ENCODE measurements around the gene ZER1.

Gene ZER1

GRCh38 chr9:128773049-128773448, 1.3 kb upstream of the ZER1 start:
- TF ChIP-seq CTCF (IDR thresholded peaks at IDR 0.05; ENCODE audit: low read length, missing control alignments), result no peak

GRCh38 chr9:128771094-128771721, 519 bp downstream of the ZER1 start:
- H3K4me3 ChIP-seq (replicated peaks; ENCODE audit: low read depth, low read length), result peak overlapping the region; percentile 96
- TF ChIP-seq CTCF (IDR thresholded peaks at IDR 0.05; ENCODE audit: low read length, missing control alignments), result no peak
- DNase-seq (ENCODE audit: low read depth), result peak; percentile 26

More at GRCh38 chr9:128773049-128773448, 1.3 kb upstream of the ZER1 start:
- H3K4me3 ChIP-seq (replicated peaks; ENCODE audit: low read depth, low read length), result no peak overlapping the region
- no peak for DNase-seq (ENCODE audit: low read depth)

GRCh38 chr9:128770286-128771030, 1.3 kb downstream of the ZER1 start:
- peak overlapping the region; percentile 96 for H3K4me3 ChIP-seq (replicated peaks; ENCODE audit: low read depth, low read length)
- no peak for DNase-seq (ENCODE audit: low read depth)
- no peak for TF ChIP-seq CTCF (IDR thresholded peaks at IDR 0.05; ENCODE audit: low read length, missing control alignments)

GRCh38 chr9:128768606-128769005, 3.1 kb downstream of the ZER1 start:
- no peak overlapping the region for H3K4me3 ChIP-seq (replicated peaks; ENCODE audit: low read depth, low read length)
- no peak for TF ChIP-seq CTCF (IDR thresholded peaks at IDR 0.05; ENCODE audit: low read length, missing control alignments)
- DNase-seq (ENCODE audit: low read depth), result no peak

- no peak overlapping the region for H3K4me3 ChIP-seq (replicated peaks; ENCODE audit: low read depth, low read length)
- TF ChIP-seq CTCF (IDR thresholded peaks at IDR 0.05; ENCODE audit: low read length, missing control alignments), result no peak
- DNase-seq (ENCODE audit: low read depth), result no peak
Measured at GRCh38 chr9:128765499-128765898, 6.2 kb downstream of the ZER1 start.

GRCh38 chr9:128764361-128764760, 7.4 kb downstream of the ZER1 start:
- no peak overlapping the region for H3K4me3 ChIP-seq (replicated peaks; ENCODE audit: low read depth, low read length)
- TF ChIP-seq CTCF (IDR thresholded peaks at IDR 0.05; ENCODE audit: low read length, missing control alignments), result no peak
- no peak for DNase-seq (ENCODE audit: low read depth)
